AG04450 (cell line): ENCODE data around the gene USP34. TPM values are rescaled to one million over a fixed set of nuclear protein-coding genes. Genes with fewer than 3 reads are reported as not detected.

Experiments
- CTCF ChIA-PET: fragments of 300-600, 350-600 bp; formaldehyde crosslinking; extraction: SDS; loops from one replicate; lab custom pipeline; 2022; ENCODE audit warnings: antibody characterized with exemption, inconsistent platforms; lab: Charles Lee
- POLR2A ChIA-PET: fragments of 350-600 bp; formaldehyde crosslinking; extraction: SDS; loops from one replicate; lab custom pipeline; 2021; ENCODE audit warnings: antibody characterized with exemption, inconsistent platforms; lab: Yijun Ruan, JAX
- DNase-seq: peaks from one replicate; pipeline ENCODE4 v3.0.0-alpha.2; 2011; ENCODE audit warnings: low read depth, low spot score
- H3K27ac ChIP-seq: one replicate; pipeline ENCODE4 v1.5.1; 2012; ENCODE audit warnings: low read depth, low read length, control low read depth
- H3K27me3 ChIP-seq: one replicate; pipeline ENCODE4 v1.6.0; 2012; ENCODE audit warnings: low read length; ENCODE audit not compliant: control insufficient read depth, insufficient read depth
- H3K4me3 ChIP-seq: 2 replicates; pipeline ENCODE4 v1.5.1; 2011; ENCODE audit warnings: mild to moderate bottlenecking, low read depth, low read length, control low read depth
- H3K9me3 ChIP-seq: 2 replicates; pipeline ENCODE4 v1.5.1; 2012; ENCODE audit warnings: low read length; ENCODE audit not compliant: control insufficient read depth, insufficient read depth
- polyA plus RNA-seq: library from polyadenylated mRNA; depleted of rRNA; stranded (reverse); fragments of >200 nt; gene quantifications from 2 replicates; pipeline ENCODE4 v1.2.3, GENCODE V29; 2011
- TF ChIP-seq, protein P1 (sequence below): IDR thresholded peaks from 2 replicates; pipeline ENCODE4 v1.5.1; 2011; ENCODE audit warnings: low read depth, low read length, control low read depth, inconsistent platforms

The USP34 gene
- polyA plus RNA-seq, 1 experiment: 92.3 TPM

GRCh38 chr2:61357681-61358080 is 113.2 kb downstream of the USP34 start:
- DNase-seq: no peak
- ChIA-PET CTCF (no interaction called here), POLR2A (no interaction called here)
- TF ChIP-seq, protein P1, sequence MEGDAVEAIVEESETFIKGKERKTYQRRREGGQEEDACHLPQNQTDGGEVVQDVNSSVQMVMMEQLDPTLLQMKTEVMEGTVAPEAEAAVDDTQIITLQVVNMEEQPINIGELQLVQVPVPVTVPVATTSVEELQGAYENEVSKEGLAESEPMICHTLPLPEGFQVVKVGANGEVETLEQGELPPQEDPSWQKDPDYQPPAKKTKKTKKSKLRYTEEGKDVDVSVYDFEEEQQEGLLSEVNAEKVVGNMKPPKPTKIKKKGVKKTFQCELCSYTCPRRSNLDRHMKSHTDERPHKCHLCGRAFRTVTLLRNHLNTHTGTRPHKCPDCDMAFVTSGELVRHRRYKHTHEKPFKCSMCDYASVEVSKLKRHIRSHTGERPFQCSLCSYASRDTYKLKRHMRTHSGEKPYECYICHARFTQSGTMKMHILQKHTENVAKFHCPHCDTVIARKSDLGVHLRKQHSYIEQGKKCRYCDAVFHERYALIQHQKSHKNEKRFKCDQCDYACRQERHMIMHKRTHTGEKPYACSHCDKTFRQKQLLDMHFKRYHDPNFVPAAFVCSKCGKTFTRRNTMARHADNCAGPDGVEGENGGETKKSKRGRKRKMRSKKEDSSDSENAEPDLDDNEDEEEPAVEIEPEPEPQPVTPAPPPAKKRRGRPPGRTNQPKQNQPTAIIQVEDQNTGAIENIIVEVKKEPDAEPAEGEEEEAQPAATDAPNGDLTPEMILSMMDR: no peak
- Histone ChIP-seq H3K27me3 (no peaks in the 10 kb centered on the region), H3K9me3 (peaks cover 7% of the 10 kb centered on the region), H3K27ac (no peak overlapping the region), H3K4me3 (no peak overlapping the region)

DNA sequence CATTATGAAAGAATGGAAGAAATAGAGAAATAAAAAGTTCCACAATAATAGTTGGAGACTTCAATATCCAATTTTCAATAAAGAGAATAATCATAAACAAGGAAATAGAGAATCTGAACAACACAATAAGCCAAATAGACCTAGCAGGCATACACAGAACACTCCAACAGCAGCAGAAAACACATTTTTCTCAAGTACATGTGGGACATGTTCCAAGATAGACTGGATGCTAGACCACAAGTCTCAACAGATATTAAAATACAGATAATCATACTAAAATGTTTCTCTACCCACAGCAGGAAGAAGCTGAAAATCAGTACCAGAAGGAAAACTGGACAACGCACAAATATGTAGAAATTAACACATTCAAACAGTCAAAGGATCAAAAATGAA is 113.9 kb downstream of the USP34 start:
- ChIA-PET POLR2A (no interaction called here), CTCF (no interaction called here)
- H3K4me3 ChIP-seq: no peak overlapping the region
- TF ChIP-seq, protein P1: no peak
- DNase-seq: no peak
- H3K9me3 ChIP-seq: peaks cover 7% of the 10 kb centered on the region
- H3K27me3 ChIP-seq: no peaks in the 10 kb centered on the region
- H3K27ac ChIP-seq: no peak overlapping the region

DNA sequence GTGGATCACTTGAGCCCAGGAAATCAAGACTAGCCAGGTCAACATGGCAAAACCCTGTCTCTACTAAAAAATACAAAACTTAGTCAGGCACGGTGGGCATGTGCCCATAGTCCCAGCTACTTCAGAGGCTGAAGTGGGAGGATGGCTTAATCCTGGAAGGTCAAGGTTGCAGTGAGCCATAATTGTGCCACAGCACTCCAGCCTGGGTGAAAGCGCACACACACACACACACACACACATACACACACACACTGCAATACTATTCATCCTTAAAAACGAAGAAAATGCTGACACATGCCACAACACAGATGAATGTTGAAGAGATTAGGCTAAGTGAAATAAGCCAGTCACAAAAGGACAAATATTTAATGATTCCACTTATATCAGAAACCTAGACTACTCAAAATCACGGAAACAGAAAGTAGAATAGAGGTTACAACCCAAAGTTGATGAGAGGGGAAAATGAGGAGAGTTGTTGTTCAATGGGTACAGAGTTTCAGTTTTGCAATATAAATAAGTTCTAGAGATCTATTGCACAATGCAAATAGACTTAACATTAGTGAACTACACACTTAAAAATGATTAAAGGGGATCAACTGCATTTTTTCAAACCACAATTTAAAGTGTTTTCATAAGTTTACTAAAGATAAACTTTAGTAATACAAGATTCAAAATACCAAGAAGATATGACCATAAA is 114.5 kb downstream of the USP34 start:
- H3K9me3 ChIP-seq: peaks cover 7% of the 10 kb centered on the region
- TF ChIP-seq, protein P1: no peak
- peak overlapping the region; percentile 62 for H3K27ac ChIP-seq
- DNase-seq: no peak
- no peak overlapping the region for H3K4me3 ChIP-seq
- ChIA-PET CTCF (interaction anchor here (0.6 kb wide), 2 partner anchors 12 to 60 kb away, joined by 3 to 7 read pairs; no protein-coding TSS in a partner anchor), POLR2A (no interaction called here)
- H3K27me3 ChIP-seq: no peaks in the 10 kb centered on the region

DNA sequence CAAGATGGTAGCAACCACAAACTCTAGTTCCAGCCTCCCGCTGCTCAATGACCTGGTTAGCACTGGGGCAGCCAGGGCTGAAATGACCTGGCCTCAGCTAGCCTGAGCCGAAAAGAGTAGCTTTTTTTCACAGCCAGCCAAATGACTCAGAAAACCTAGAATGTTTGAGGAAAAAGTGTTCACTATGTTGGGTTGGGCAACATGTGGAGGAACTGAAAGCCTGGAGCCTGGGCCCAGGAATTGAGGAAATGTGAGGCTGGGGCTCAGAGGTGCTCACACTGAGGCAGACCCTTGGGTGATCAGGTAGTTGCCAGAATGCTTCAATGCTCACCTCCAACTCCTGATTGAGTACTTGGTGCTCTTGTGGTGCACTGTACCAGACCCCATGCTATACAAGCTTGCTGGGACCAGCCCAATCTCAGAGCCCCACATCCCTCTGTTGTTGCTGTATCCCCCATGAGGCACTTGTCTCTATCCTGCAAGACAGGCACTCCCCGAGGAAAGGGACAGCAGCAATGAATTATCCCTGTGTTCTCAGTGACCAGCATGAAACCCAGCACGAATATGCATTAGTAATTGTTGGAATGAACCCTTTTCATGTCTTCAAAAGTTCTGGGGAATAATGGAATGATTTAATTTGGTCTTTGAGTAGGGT is 116.2 kb downstream of the USP34 start:
- H3K27me3 ChIP-seq: no peaks in the 10 kb centered on the region
- POLR2A ChIA-PET: no interaction called here
- no peak overlapping the region for H3K27ac ChIP-seq
- TF ChIP-seq, protein P1: no peak
- CTCF ChIA-PET: no interaction called here
- peaks cover 7% of the 10 kb centered on the region for H3K9me3 ChIP-seq
- DNase-seq: no peak
- no peak overlapping the region for H3K4me3 ChIP-seq

DNA sequence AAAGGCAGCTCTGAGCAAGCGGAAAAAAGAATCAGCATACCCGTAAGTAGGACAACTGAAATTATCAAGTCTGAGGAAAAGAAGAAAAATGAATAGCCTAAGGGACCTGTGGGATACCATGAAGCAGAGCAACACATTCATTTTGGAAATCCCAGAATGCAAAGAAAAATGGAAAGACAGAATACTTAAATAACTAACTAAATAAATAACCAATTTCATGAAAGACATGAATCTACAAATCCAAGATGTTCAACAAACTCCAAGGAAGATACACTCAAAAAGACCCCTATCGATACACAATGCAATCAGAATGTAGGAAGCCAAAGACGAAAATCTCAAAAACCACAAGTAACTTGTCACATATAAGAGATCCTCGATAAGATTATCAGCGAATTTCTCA is 117.0 kb downstream of the USP34 start:
- ChIA-PET POLR2A (no interaction called here), CTCF (no interaction called here)
- TF ChIP-seq, protein P1: no peak

More for the DNA sequence above, 117.0 kb downstream of the USP34 start:
- Histone ChIP-seq H3K27ac (no peak overlapping the region), H3K27me3 (no peaks in the 10 kb centered on the region), H3K4me3 (no peak overlapping the region), H3K9me3 (peaks cover 7% of the 10 kb centered on the region)
- no peak for DNase-seq
